Measurements from ENCODE around the gene PTPRG.

GRCh38 chr3:62229908-62230307 lies 668.5 kb downstream of the PTPRG start:
- TF ChIP-seq CTCF (IDR thresholded peaks at IDR 0.05; ENCODE audit: poor library complexity) = peak; percentile 16
- no peak for TF ChIP-seq EZH2 (IDR thresholded peaks at IDR 0.05; ENCODE audit: borderline replicate concordance)
- TF ChIP-seq EZH2phosphoT487 (IDR thresholded peaks at IDR 0.05; ENCODE audit: low read depth, severe bottlenecking, unreplicated experiment) = no peak
